HepG2 (cell line): ENCODE data around the gene VSIG8. TPM values are rescaled to one million over a fixed set of nuclear protein-coding genes. Genes with fewer than 3 reads are reported as not detected.

Source experiments
- ATAC-seq: fragments of 200-7000 bp; cut with Tn5 transposase; 3 replicates; pipeline ENCODE4 v1.9.1; 2020; ENCODE audit warnings: mild to moderate bottlenecking, moderate library complexity
- BruUV-seq: library from RNA; stranded (reverse); fragments of 400-500 nt; replicated peaks from 2 replicates; lab custom pipeline; 2021; lab: Mats Ljungman, UMichigan
- CTCF ChIA-PET: fragments of 300-600 bp; formaldehyde crosslinking; extraction: SDS; loops from one replicate; lab custom pipeline; 2021; ENCODE audit warnings: low total read pairs, inconsistent platforms, low intra/inter-chr PET ratio; lab: Yijun Ruan, JAX
- POLR2A ChIA-PET: fragments of 350-600 bp; sonication (Branson Sonifier 250); formaldehyde crosslinking; loops from one replicate; lab custom pipeline; 2020; ENCODE audit warnings: antibody characterized with exemption, inconsistent platforms; lab: Yijun Ruan, JAX
- DNase-seq: peaks from one replicate; pipeline ENCODE4 v3.0.0-alpha.2; 2015; ENCODE audit warnings: low spot score
- FAIRE-seq: peaks from 3 replicates; lab custom pipeline; 2011; peaks lifted over from hg19 to GRCh38; lab: Jason Lieb, UNC
- H2AFZ ChIP-seq: one replicate; pipeline ENCODE4 v1.6.1; 2011; ENCODE audit warnings: low read length, inconsistent platforms
- H3K27ac ChIP-seq: fragments of 300-600 bp; 3 replicates; pipeline ENCODE4 v1.8.0; 2011; ENCODE audit warnings: mixed run types, mild to moderate bottlenecking, mixed read lengths, low read length, inconsistent platforms; ENCODE audit not compliant: insufficient read depth; ENCODE audit errors: extremely low read length
- H3K27me3 ChIP-seq, 2 experiments: fragments of 200-600 bp in 1 of 2; 2 replicates in 1 of 2; 3 replicates in 1 of 2; pipeline versions ENCODE4 v1.6.0 to v1.8.0; 2011; ENCODE audit warnings: low read length in 2 of 2, mild to moderate bottlenecking in 2 of 2, moderate library complexity in 2 of 2, inconsistent platforms in 1 of 2; ENCODE audit not compliant: insufficient read depth in 2 of 2, control insufficient read depth in 1 of 2
- H3K36me3 ChIP-seq, 2 experiments: fragments of 200-600 bp in 1 of 2; replicated peaks in 1 of 2; 2 replicates in 1 of 2; 3 replicates in 1 of 2; pipeline versions ENCODE4 v1.5.1 to v1.8.0; 2011; ENCODE audit warnings: low read length in 2 of 2, inconsistent platforms in 1 of 2; ENCODE audit not compliant: insufficient read depth in 2 of 2, control insufficient read depth in 1 of 2
- H3K4me1 ChIP-seq: 2 replicates; pipeline ENCODE4 v1.5.1; 2012; ENCODE audit warnings: low read length, inconsistent platforms; ENCODE audit not compliant: insufficient read depth
- H3K4me2 ChIP-seq: 2 replicates; pipeline ENCODE4 v1.6.0; 2011; ENCODE audit warnings: low read depth, low read length, inconsistent platforms
- H3K4me3 ChIP-seq, 3 experiments: fragments of 200-600 bp in 1 of 3; sonication (generic), shearing (Covaris generic) in 1 of 3; replicated peaks in 1 of 3; 2 replicates each; pipeline ENCODE4 v1.5.1; 2011 to 2016; ENCODE audit warnings: low read length in 3 of 3, inconsistent platforms in 2 of 3, low read depth in 2 of 3, mild to moderate bottlenecking in 2 of 3, control low read depth in 1 of 3, mixed read lengths in 1 of 3; ENCODE audit not compliant: insufficient read depth in 1 of 3
- H3K79me2 ChIP-seq: one replicate; pipeline ENCODE4 v1.6.1; 2011; ENCODE audit warnings: low read length, inconsistent platforms; ENCODE audit not compliant: insufficient read depth
- H3K9ac ChIP-seq: 2 replicates; pipeline ENCODE4 v1.6.0; 2011; ENCODE audit warnings: mild to moderate bottlenecking, low read depth, low read length, inconsistent platforms; ENCODE audit not compliant: insufficient read depth
- H3K9me3 ChIP-seq: 2 replicates; pipeline ENCODE4 v1.5.1; 2012; ENCODE audit warnings: mild to moderate bottlenecking, low read length
- H4K20me1 ChIP-seq: 2 replicates; pipeline ENCODE4 v1.6.0; 2011; ENCODE audit warnings: inconsistent platforms, mild to moderate bottlenecking, low read length, moderate library complexity; ENCODE audit not compliant: insufficient read depth
- BCLAF1 ChIP-seq: fragments of 450-650 bp; IDR thresholded peaks from 2 replicates; pipeline ENCODE4 v1.6.1; 2017; ENCODE audit warnings: mild to moderate bottlenecking
- FOXM1 ChIP-seq: sonication (generic); formaldehyde crosslinking; IDR thresholded peaks from 2 replicates; pipeline ENCODE4 v1.5.0; 2020; ENCODE audit warnings: missing genetic modification reagents
- NFE2 ChIP-seq: sonication (generic); formaldehyde crosslinking; IDR thresholded peaks from 2 replicates; pipeline ENCODE4 v1.4.0; 2020; ENCODE audit warnings: missing genetic modification reagents
- SMARCC2 ChIP-seq: fragments of 450-650 bp; IDR thresholded peaks from 2 replicates; pipeline ENCODE4 v1.6.1; 2017; ENCODE audit warnings: antibody characterized with exemption, mild to moderate bottlenecking
- TEAD3 ChIP-seq: optimal IDR thresholded peaks from 2 replicates; pipeline ENCODE3; 2016; ENCODE audit warnings: borderline replicate concordance
- ZNF530 ChIP-seq: sonication (generic); formaldehyde crosslinking; IDR thresholded peaks from 2 replicates; pipeline ENCODE4 v1.5.0; 2020; ENCODE audit warnings: low read depth, mild to moderate bottlenecking, missing genetic modification reagents
- ZNF570 ChIP-seq: sonication (generic); formaldehyde crosslinking; IDR thresholded peaks from 2 replicates; pipeline ENCODE4 v1.4.0; 2020; ENCODE audit warnings: mild to moderate bottlenecking, missing genetic modification reagents, borderline replicate concordance
- ZNF788 ChIP-seq: sonication (generic); formaldehyde crosslinking; IDR thresholded peaks from 2 replicates; pipeline ENCODE4 v1.5.0; 2020; ENCODE audit warnings: mild to moderate bottlenecking, missing genetic modification reagents, borderline replicate concordance
- WGBS: methylation state at CpG from one replicate; pipeline ENCODE4 v1.1.6; 2017; ENCODE audit warnings: low lambda C conversion rate; 5-methylcytosine and 5-hydroxymethylcytosine counted together
- in situ Hi-C: cut with HindIII; loops from 2 replicates; pipeline ENCODE4 v1.10.0; 2017; ENCODE audit warnings: low pct_unique_long_range_greater_than_20kb; ENCODE audit not compliant: extremely low pct_ligation_motif_present
- intact Hi-C: fragments of 100-400 bp; cut with micrococcal nuclease; formaldehyde crosslinking; loops from one replicate; pipeline ENCODE4 v1.10.0; 2022; ENCODE audit not compliant: unreplicated experiment
- polyA plus RNA-seq, 8 experiments: library from polyadenylated mRNA; depleted of rRNA in 3 of 8; stranded (reverse) in 7 of 8; unstranded in 1 of 8; fragments of >200 nt; fragmentation: Illumina TruSeq in 4 of 8; extraction: Trizol in 4 of 8; gene quantifications; 2 replicates each; pipeline versions ENCODE4 v1.2.1 to v1.2.3, GENCODE V29; 2011 to 2016; ENCODE audit warnings: low read depth in 4 of 8, missing spikeins in 1 of 8, mixed read lengths in 1 of 8; ENCODE audit not compliant: insufficient read depth in 1 of 8
- total RNA-seq, 5 experiments: library from RNA; depleted of rRNA; stranded (reverse); fragments of >200 nt; fragmentation: Illumina TruSeq; extraction: Trizol; gene quantifications; 2 replicates each; pipeline ENCODE4 v1.2.3, GENCODE V29; 2016; ENCODE audit warnings: low read depth in 1 of 5

Gene VSIG8
- total and polyA plus RNA-seq, 2 of the 13 experiments (the other 11 are each of a cell fraction or from before 2014, with no cell fraction given): not detected

GRCh38 chr1:159902541-159902940 lies 40.1 kb upstream of the VSIG8 start:
- POLR2A ChIA-PET: no interaction called here
- FAIRE-seq (no peak), DNase-seq (no peak), ATAC-seq (no peak)
- H2AFZ ChIP-seq: no peak overlapping the region
- no peak overlapping the region for H3K9ac ChIP-seq
- no peak overlapping the region for H3K4me2 ChIP-seq
- WGBS: 55% methylated on average over 3 of the region's 3 CpGs
- no peak overlapping the region for H3K4me3 ChIP-seq
- CTCF ChIA-PET: no interaction called here
- no peaks in the 10 kb centered on the region for H3K36me3 ChIP-seq
- no peaks in the 10 kb centered on the region for H4K20me1 ChIP-seq
- TF ChIP-seq NFE2 (CRISPR knock-in tag) (no peak), SMARCC2 (no peak), ZNF788 (CRISPR knock-in tag) (no peak), ZNF530 (CRISPR knock-in tag) (no peak), FOXM1 (CRISPR knock-in tag) (no peak), TEAD3 (CRISPR knock-in tag) (no peak), ZNF570 (no peak), BCLAF1 (no peak)
- no peaks in the 10 kb centered on the region for H3K9me3 ChIP-seq
- intact Hi-C loops: no loop called here
- peaks cover 1 to 4% of the 10 kb centered on the region in 2 experiments; a peak in 3 of 5 replicates for H3K27me3 ChIP-seq
- H3K4me1 ChIP-seq: no peaks in the 10 kb centered on the region
- H3K27ac ChIP-seq: no peak overlapping the region
- no TSS peak for BruUV-seq
- in situ Hi-C loops: no loop called here
- H3K79me2 ChIP-seq: no peaks in the 10 kb centered on the region
